Activated naive CD8-positive, alpha-beta T cell (primary cell): ENCODE data around the gene TCEA3.

Experiments
- H3K27ac Mint-ChIP-seq: one replicate; pipeline ENCODE4 v1.8.0; 2021; ENCODE audit warnings: mixed read lengths
- H3K27me3 Mint-ChIP-seq: one replicate; pipeline ENCODE4 v1.8.0; 2021; ENCODE audit warnings: mixed read lengths
- H3K36me3 Mint-ChIP-seq: one replicate; pipeline ENCODE4 v1.8.0; 2021; ENCODE audit warnings: mixed read lengths
- H3K4me1 Mint-ChIP-seq: one replicate; pipeline ENCODE4 v1.8.0; 2021; ENCODE audit warnings: low read depth, mixed read lengths
- H3K4me3 Mint-ChIP-seq: one replicate; pipeline ENCODE4 v1.8.0; 2021; ENCODE audit warnings: mild to moderate bottlenecking, mixed read lengths
- H3K9me3 Mint-ChIP-seq: one replicate; pipeline ENCODE4 v1.8.0; 2021; ENCODE audit warnings: low read depth, mixed read lengths

TCEA3 gene

GRCh38 chr1:23420778-23421177 lies 3.8 kb downstream of the TCEA3 start:
- Mint-ChIP-seq H3K27ac (no peak overlapping the region), H3K27me3 (no peaks in the 10 kb centered on the region), H3K9me3 (no peaks in the 10 kb centered on the region)

GRCh38 chr1:23419180-23419579 lies 5.4 kb downstream of the TCEA3 start:
- Mint-ChIP-seq H3K36me3 (no peaks in the 10 kb centered on the region), H3K9me3 (no peaks in the 10 kb centered on the region), H3K27ac (no peak overlapping the region), H3K27me3 (no peaks in the 10 kb centered on the region), H3K4me3 (no peak overlapping the region), H3K4me1 (peaks cover 31% of the 10 kb centered on the region)

More at GRCh38 chr1:23420778-23421177, 3.8 kb downstream of the TCEA3 start:
- peaks cover 32% of the 10 kb centered on the region for H3K4me1 Mint-ChIP-seq
- H3K36me3 Mint-ChIP-seq = no peaks in the 10 kb centered on the region
- H3K4me3 Mint-ChIP-seq = no peak overlapping the region

GRCh38 chr1:23417570-23417969 lies 7.0 kb downstream of the TCEA3 start:
- no peaks in the 10 kb centered on the region for H3K9me3 Mint-ChIP-seq
- no peak overlapping the region for H3K27ac Mint-ChIP-seq
- no peaks in the 10 kb centered on the region for H3K36me3 Mint-ChIP-seq
- H3K4me3 Mint-ChIP-seq = no peak overlapping the region
- peaks cover 19% of the 10 kb centered on the region for H3K4me1 Mint-ChIP-seq
- no peaks in the 10 kb centered on the region for H3K27me3 Mint-ChIP-seq

GRCh38 chr1:23416964-23417363 lies 7.6 kb downstream of the TCEA3 start:
- no peaks in the 10 kb centered on the region for H3K36me3 Mint-ChIP-seq
- no peaks in the 10 kb centered on the region for H3K27me3 Mint-ChIP-seq
- H3K4me3 Mint-ChIP-seq = no peak overlapping the region
- H3K9me3 Mint-ChIP-seq = no peaks in the 10 kb centered on the region
- peaks cover 13% of the 10 kb centered on the region for H3K4me1 Mint-ChIP-seq
- H3K27ac Mint-ChIP-seq = no peak overlapping the region

- no peak overlapping the region for H3K4me3 Mint-ChIP-seq
- H3K27me3 Mint-ChIP-seq = no peaks in the 10 kb centered on the region
- no peak overlapping the region for H3K27ac Mint-ChIP-seq
Observed at GRCh38 chr1:23408797-23409290, 15.7 kb downstream of the TCEA3 start.

GRCh38 chr1:23407016-23407630 lies 17.4 kb downstream of the TCEA3 start:
- Mint-ChIP-seq H3K9me3 (no peaks in the 10 kb centered on the region), H3K36me3 (peaks cover 2% of the 10 kb centered on the region), H3K27ac (no peak overlapping the region), H3K4me1 (peaks cover 8% of the 10 kb centered on the region), H3K4me3 (no peak overlapping the region), H3K27me3 (no peaks in the 10 kb centered on the region)

More at GRCh38 chr1:23408797-23409290, 15.7 kb downstream of the TCEA3 start:
- H3K9me3 Mint-ChIP-seq = no peaks in the 10 kb centered on the region
- H3K4me1 Mint-ChIP-seq = peaks cover 7% of the 10 kb centered on the region
- peaks cover 2% of the 10 kb centered on the region for H3K36me3 Mint-ChIP-seq

GRCh38 chr1:23405946-23406345 lies 18.6 kb downstream of the TCEA3 start:
- Mint-ChIP-seq H3K9me3 (no peaks in the 10 kb centered on the region), H3K27me3 (no peaks in the 10 kb centered on the region), H3K4me1 (peaks cover 8% of the 10 kb centered on the region), H3K4me3 (no peak overlapping the region), H3K36me3 (peaks cover 2% of the 10 kb centered on the region), H3K27ac (no peak overlapping the region)

- no peaks in the 10 kb centered on the region for H3K27me3 Mint-ChIP-seq
- no peak overlapping the region for H3K4me3 Mint-ChIP-seq
Observed at GRCh38 chr1:23403735-23404486, 20.6 kb downstream of the TCEA3 start.

GRCh38 chr1:23403355-23403734 lies 21.2 kb downstream of the TCEA3 start:
- Mint-ChIP-seq H3K36me3 (no peaks in the 10 kb centered on the region), H3K4me1 (peaks cover 8% of the 10 kb centered on the region), H3K27me3 (no peaks in the 10 kb centered on the region), H3K4me3 (no peak overlapping the region), H3K27ac (no peak overlapping the region), H3K9me3 (no peaks in the 10 kb centered on the region)

More at GRCh38 chr1:23403735-23404486, 20.6 kb downstream of the TCEA3 start:
- H3K9me3 Mint-ChIP-seq = no peaks in the 10 kb centered on the region
- H3K36me3 Mint-ChIP-seq = no peaks in the 10 kb centered on the region
- no peak overlapping the region for H3K27ac Mint-ChIP-seq
- peaks cover 8% of the 10 kb centered on the region for H3K4me1 Mint-ChIP-seq

- peaks cover 8% of the 10 kb centered on the region for H3K4me1 Mint-ChIP-seq
- no peak overlapping the region for H3K27ac Mint-ChIP-seq
- no peaks in the 10 kb centered on the region for H3K27me3 Mint-ChIP-seq
- H3K9me3 Mint-ChIP-seq = no peaks in the 10 kb centered on the region
- H3K4me3 Mint-ChIP-seq = no peak overlapping the region
- no peaks in the 10 kb centered on the region for H3K36me3 Mint-ChIP-seq
Observed at GRCh38 chr1:23403038-23403336, 21.6 kb downstream of the TCEA3 start.

- Mint-ChIP-seq H3K27ac (no peak overlapping the region), H3K27me3 (no peaks in the 10 kb centered on the region), H3K4me3 (no peak overlapping the region), H3K36me3 (no peaks in the 10 kb centered on the region), H3K9me3 (no peaks in the 10 kb centered on the region), H3K4me1 (peaks cover 8% of the 10 kb centered on the region)
Observed at GRCh38 chr1:23402286-23403037, 22.1 kb downstream of the TCEA3 start.

- no peaks in the 10 kb centered on the region for H3K9me3 Mint-ChIP-seq
- no peak overlapping the region for H3K4me3 Mint-ChIP-seq
- H3K4me1 Mint-ChIP-seq = peaks cover 8% of the 10 kb centered on the region
- H3K36me3 Mint-ChIP-seq = no peaks in the 10 kb centered on the region
- no peak overlapping the region for H3K27ac Mint-ChIP-seq
- H3K27me3 Mint-ChIP-seq = no peaks in the 10 kb centered on the region
Observed at GRCh38 chr1:23401313-23401712, 23.2 kb downstream of the TCEA3 start.

GRCh38 chr1:23400324-23401114 lies 24.0 kb downstream of the TCEA3 start:
- H3K36me3 Mint-ChIP-seq = no peaks in the 10 kb centered on the region
- H3K27ac Mint-ChIP-seq = no peak overlapping the region
- peaks cover 8% of the 10 kb centered on the region for H3K4me1 Mint-ChIP-seq
- no peak overlapping the region for H3K4me3 Mint-ChIP-seq
- no peaks in the 10 kb centered on the region for H3K9me3 Mint-ChIP-seq
- H3K27me3 Mint-ChIP-seq = no peaks in the 10 kb centered on the region

GRCh38 chr1:23399229-23399628 lies 25.3 kb downstream of the TCEA3 start:
- Mint-ChIP-seq H3K27me3 (no peaks in the 10 kb centered on the region), H3K27ac (no peak overlapping the region), H3K36me3 (peaks cover 2% of the 10 kb centered on the region), H3K4me3 (no peak overlapping the region), H3K9me3 (no peaks in the 10 kb centered on the region), H3K4me1 (peaks cover 5% of the 10 kb centered on the region)
